ENCODE results near the gene PDLIM4. TPM values are rescaled to one million over a fixed set of nuclear protein-coding genes. Genes with fewer than 3 reads are reported as not detected.
A peak's percentile ranks its signal among the peaks of the same experiment; 100 is the strongest.

Gene PDLIM4
- total RNA-seq, 1 donor from 2014 or later: 56.6 TPM

DNA sequence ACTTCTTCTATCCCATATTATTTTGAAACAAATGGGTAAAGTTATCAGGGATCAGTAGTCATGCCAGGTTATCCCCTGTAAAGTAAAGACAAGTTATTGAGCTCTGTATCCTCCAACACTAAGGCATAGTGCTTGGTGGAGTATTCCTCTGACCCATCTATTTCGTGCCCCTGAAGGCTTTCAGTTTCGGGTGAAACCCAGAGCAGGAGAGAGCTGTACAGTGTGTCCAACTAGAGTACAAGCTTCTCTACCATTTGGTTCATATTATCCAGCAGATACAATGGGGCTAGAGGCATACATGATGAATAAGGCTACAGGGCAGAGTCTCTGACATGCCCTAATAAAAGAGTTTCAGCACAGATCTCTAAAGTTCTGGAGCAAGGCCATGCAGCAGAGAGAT lies 33.5 kb downstream of the PDLIM4 start:
- Histone ChIP-seq H3K9ac (ENCODE audit: low read length) (no peak overlapping the region), H3K36me3 (ENCODE audit: insufficient read depth, low read length) (no peaks in the 10 kb centered on the region), H3K4me1 (ENCODE audit: insufficient read depth, low read length) (peaks cover 23% of the 10 kb centered on the region), H2AFZ (ENCODE audit: low read depth, low read length) (no peak overlapping the region), H4K20me1 (ENCODE audit: insufficient read depth, low read length) (no peaks in the 10 kb centered on the region), H3K27ac (ENCODE audit: low read depth, low read length) (no peak overlapping the region), H3K4me3 (ENCODE audit: insufficient read depth, low read depth, low read length) (no peak overlapping the region), H3K27me3 (ENCODE audit: insufficient read depth, low read length) (no peaks in the 10 kb centered on the region), H3K79me2 (ENCODE audit: insufficient read depth, low read length) (peaks cover 19% of the 10 kb centered on the region), H3K9me3 (ENCODE audit: insufficient read depth, low read depth, low read length) (no peaks in the 10 kb centered on the region), H3K4me2 (ENCODE audit: low read length) (no peak overlapping the region)
- Mint-ChIP-seq H3K4me1 (ENCODE audit: low read depth, unreplicated experiment) (peaks cover 10% of the 10 kb centered on the region), H3K9me3 (ENCODE audit: unreplicated experiment) (no peaks in the 10 kb centered on the region), H3K27me3 (ENCODE audit: low read depth, unreplicated experiment) (peaks cover 4% of the 10 kb centered on the region), H3K27ac (ENCODE audit: unreplicated experiment) (no peak overlapping the region), H3K36me3 (ENCODE audit: low read depth, unreplicated experiment) (peaks cover 13% of the 10 kb centered on the region), H3K4me3 (ENCODE audit: unreplicated experiment) (no peak overlapping the region)
- no peak for DNase-seq (ENCODE audit: low read depth)
- FAIRE-seq: no peak
- TF ChIP-seq CTCF (IDR thresholded peaks at IDR 0.05; ENCODE audit: insufficient read depth, low read depth, low read length): no peak
- TF ChIP-seq EZH2 (IDR thresholded peaks at IDR 0.05; ENCODE audit: insufficient read depth, low read length): no peak

DNA sequence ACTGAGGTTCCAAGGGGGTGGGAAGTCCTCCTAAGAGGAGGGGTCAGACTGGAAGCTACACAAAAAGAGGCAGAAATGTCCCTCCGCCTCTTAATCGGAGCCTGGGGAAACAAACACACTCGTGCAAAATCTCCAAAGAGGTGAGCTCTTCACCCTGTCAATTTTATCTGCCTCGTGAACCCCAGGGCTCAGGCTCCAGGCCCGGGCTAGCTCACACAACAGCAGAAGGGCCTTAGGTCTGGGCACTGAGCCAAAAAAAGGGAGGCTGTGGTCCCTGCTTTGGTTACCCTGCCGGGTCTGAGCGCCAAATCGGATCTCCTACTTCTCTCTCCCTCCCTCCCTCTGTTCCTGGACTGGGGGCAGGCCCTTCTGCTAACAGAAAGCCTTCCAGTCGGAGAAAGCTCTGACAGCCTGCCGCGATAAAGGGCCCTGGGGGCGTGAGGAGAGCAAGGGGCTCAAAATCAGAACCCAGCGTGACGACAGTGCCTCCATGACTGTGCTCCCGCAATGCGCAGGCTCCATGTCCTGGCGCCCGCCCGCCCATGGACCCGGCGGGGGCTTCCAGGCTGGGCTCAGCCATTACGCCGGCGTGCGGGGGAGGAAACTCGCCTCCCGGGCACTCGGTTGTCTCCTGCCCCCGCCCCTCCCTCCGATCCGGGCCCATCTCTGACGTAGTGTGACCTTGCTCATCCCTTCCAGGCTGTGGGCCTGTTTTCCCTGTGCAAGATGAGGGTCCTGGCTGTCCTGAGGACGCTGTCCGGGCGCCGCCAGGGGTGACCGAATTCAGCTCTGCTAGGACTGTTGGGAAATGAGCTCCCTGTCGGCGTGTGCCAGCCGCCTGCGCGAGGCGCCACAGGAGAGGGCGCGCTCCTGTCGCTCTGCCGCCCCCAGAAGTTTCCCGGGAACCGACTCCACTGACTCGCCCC lies 35.8 kb downstream of the PDLIM4 start:
- FAIRE-seq (no peak), DNase-seq (ENCODE audit: low read depth) (peak; percentile 81)
- no peak for TF ChIP-seq CTCF (IDR thresholded peaks at IDR 0.05; ENCODE audit: insufficient read depth, low read depth, low read length)
- H3K27ac Mint-ChIP-seq (ENCODE audit: unreplicated experiment): peak overlapping the region; percentile 96
- H3K4me1 ChIP-seq (ENCODE audit: insufficient read depth, low read length): peaks cover 31% of the 10 kb centered on the region
- peak overlapping the region; percentile 87 for H3K4me3 Mint-ChIP-seq (ENCODE audit: unreplicated experiment)
- H3K4me1 Mint-ChIP-seq (ENCODE audit: low read depth, unreplicated experiment): peaks cover 13% of the 10 kb centered on the region
- H3K79me2 ChIP-seq (ENCODE audit: insufficient read depth, low read length): peaks cover 38% of the 10 kb centered on the region
- peak overlapping the region; percentile 97 for H3K27ac ChIP-seq (ENCODE audit: low read depth, low read length)
- H3K27me3 Mint-ChIP-seq (ENCODE audit: low read depth, unreplicated experiment): peaks cover 4% of the 10 kb centered on the region
- no peaks in the 10 kb centered on the region for H3K9me3 ChIP-seq (ENCODE audit: insufficient read depth, low read depth, low read length)
- peak overlapping the region; percentile 98 for H3K4me2 ChIP-seq (ENCODE audit: low read length)
- peak overlapping the region; percentile 94 for H3K9ac ChIP-seq (ENCODE audit: low read length)
- no peaks in the 10 kb centered on the region for H4K20me1 ChIP-seq (ENCODE audit: insufficient read depth, low read length)
- H3K36me3 Mint-ChIP-seq (ENCODE audit: low read depth, unreplicated experiment): peaks cover 4% of the 10 kb centered on the region
- H3K36me3 ChIP-seq (ENCODE audit: insufficient read depth, low read length): no peaks in the 10 kb centered on the region
- peak overlapping the region; percentile 96 for H2AFZ ChIP-seq (ENCODE audit: low read depth, low read length)
- no peaks in the 10 kb centered on the region for H3K27me3 ChIP-seq (ENCODE audit: insufficient read depth, low read length)
- H3K9me3 Mint-ChIP-seq (ENCODE audit: unreplicated experiment): no peaks in the 10 kb centered on the region
- peak overlapping the region; percentile 87 for H3K4me3 ChIP-seq (ENCODE audit: insufficient read depth, low read depth, low read length)

All from astrocyte (in vitro differentiated cells and primary cell).